Endothelial cell of umbilical vein (primary cell): ENCODE data around the gene TNFRSF4. TPM values are rescaled to one million over a fixed set of nuclear protein-coding genes. Genes with fewer than 3 reads are reported as not detected.

Experiments used
- BruUV-seq: library from RNA; stranded (reverse); fragments of 400-500 nt; replicated peaks from 2 replicates; lab custom pipeline; 2021; lab: Mats Ljungman, UMichigan
- CTCF ChIA-PET: fragments of 300-600, 350-600 bp; sonication (Branson Sonifier 250); formaldehyde crosslinking; loops from one replicate; lab custom pipeline; 2021; ENCODE audit warnings: antibody characterized with exemption, inconsistent platforms; lab: Charles Lee
- POLR2A ChIA-PET: fragments of 300-600, 350-600 bp; sonication (Branson Sonifier 250); formaldehyde crosslinking; loops from one replicate; lab custom pipeline; 2021; ENCODE audit warnings: antibody characterized with exemption, inconsistent platforms; lab: Charles Lee
- DNase-seq: peaks from one replicate; pipeline ENCODE4 v3.0.0-alpha.2; 2011; ENCODE audit warnings: low read depth, low spot score
- FAIRE-seq: peaks from 2 replicates; lab custom pipeline; 2011; peaks lifted over from hg19 to GRCh38; lab: Jason Lieb, UNC
- H2AFZ ChIP-seq: 2 replicates; pipeline ENCODE4 v1.6.0; 2012; ENCODE audit warnings: low read depth, low read length, control low read depth, inconsistent platforms
- H3K27ac ChIP-seq: 2 replicates; pipeline ENCODE4 v1.5.1; 2011; ENCODE audit warnings: low read depth, mild to moderate bottlenecking, control low read depth, low read length, moderate library complexity; ENCODE audit not compliant: insufficient read depth
- H3K27me3 ChIP-seq, 2 experiments: 2 replicates each; pipeline versions ENCODE4 v1.6.0 to v1.6.1; 2011; ENCODE audit warnings: low read length in 2 of 2, mixed read lengths in 1 of 2; ENCODE audit not compliant: control insufficient read depth in 2 of 2, insufficient read depth in 2 of 2
- H3K36me3 ChIP-seq, 2 experiments: 2 replicates in 1 of 2; 3 replicates in 1 of 2; pipeline ENCODE4 v1.5.1; 2011; ENCODE audit warnings: low read length in 2 of 2, mild to moderate bottlenecking in 1 of 2, moderate library complexity in 1 of 2; ENCODE audit not compliant: control insufficient read depth in 2 of 2, insufficient read depth in 2 of 2; ENCODE audit errors: extremely low read depth in 1 of 2
- H3K4me1 ChIP-seq: 3 replicates; pipeline ENCODE4 v1.5.1; 2011; ENCODE audit warnings: mild to moderate bottlenecking, low read length; ENCODE audit not compliant: control insufficient read depth, insufficient read depth; ENCODE audit errors: extremely low read depth
- H3K4me2 ChIP-seq: 2 replicates; pipeline ENCODE4 v1.6.1; 2011; ENCODE audit warnings: low read length, control low read depth, mixed read lengths; ENCODE audit not compliant: insufficient read depth
- H3K4me3 ChIP-seq, 3 experiments: fragments of 200-600 bp in 1 of 3; sonication (generic), shearing (Covaris generic) in 1 of 3; replicated peaks in 1 of 3; 2 replicates each; pipeline ENCODE4 v1.5.1; 2011 to 2016; ENCODE audit warnings: control low read depth in 3 of 3, low read length in 3 of 3, mild to moderate bottlenecking in 2 of 3, inconsistent platforms in 1 of 3, low read depth in 1 of 3, moderate library complexity in 1 of 3; ENCODE audit not compliant: insufficient read depth in 1 of 3
- H3K79me2 ChIP-seq: 2 replicates; pipeline ENCODE4 v1.6.0; 2012; ENCODE audit warnings: low read length, inconsistent platforms; ENCODE audit not compliant: control insufficient read depth, insufficient read depth
- H3K9ac ChIP-seq: replicated peaks from 2 replicates; pipeline ENCODE3; 2011; ENCODE audit warnings: low read length, control low read depth; ENCODE audit not compliant: insufficient read depth; ENCODE audit errors: extremely low read depth
- H3K9me1 ChIP-seq: replicated peaks from 3 replicates; pipeline ENCODE4 v1.6.0; 2011; ENCODE audit warnings: mild to moderate bottlenecking, low read length; ENCODE audit not compliant: control insufficient read depth, insufficient read depth; ENCODE audit errors: extremely low read depth
- H3K9me3 ChIP-seq: replicated peaks from 2 replicates; pipeline ENCODE4 v1.5.1; 2012; ENCODE audit warnings: low read length, inconsistent platforms; ENCODE audit not compliant: control insufficient read depth, insufficient read depth
- H4K20me1 ChIP-seq: replicated peaks from 2 replicates; pipeline ENCODE3; 2011; ENCODE audit warnings: mild to moderate bottlenecking, low read length; ENCODE audit not compliant: control insufficient read depth, insufficient read depth; ENCODE audit errors: extremely low read depth
- EZH2 ChIP-seq: IDR thresholded peaks from 2 replicates; pipeline ENCODE4 v1.6.1; 2012; ENCODE audit warnings: borderline replicate concordance, low read depth, mild to moderate bottlenecking, moderate library complexity, low read length, inconsistent platforms; ENCODE audit not compliant: severe bottlenecking
- FOS ChIP-seq: IDR thresholded peaks from 2 replicates; pipeline ENCODE4 v1.6.1; 2011; ENCODE audit warnings: mild to moderate bottlenecking, low read length, moderate library complexity, borderline replicate concordance; ENCODE audit not compliant: insufficient read depth
- GATA2 ChIP-seq: IDR thresholded peaks from 2 replicates; pipeline ENCODE4 v1.7.0; 2011; ENCODE audit warnings: low read depth, mild to moderate bottlenecking, moderate library complexity, mixed read lengths, low read length; ENCODE audit not compliant: insufficient read length, insufficient read depth
- JUN ChIP-seq: IDR thresholded peaks from 2 replicates; pipeline ENCODE4 v1.6.1; 2011; ENCODE audit warnings: borderline replicate concordance, low read depth; ENCODE audit not compliant: insufficient read length, insufficient read depth
- MYC ChIP-seq: IDR thresholded peaks from one replicate; pipeline ENCODE4 v1.6.1; 2011; ENCODE audit warnings: mild to moderate bottlenecking, low read depth, low read length
- POLR2A ChIP-seq: IDR thresholded peaks from 2 replicates; pipeline ENCODE4 v1.6.1; 2012; ENCODE audit warnings: low read depth, mild to moderate bottlenecking, control low read depth, low read length
- POLR2AphosphoS5 ChIP-seq: IDR thresholded peaks from 2 replicates; pipeline ENCODE4 v1.6.1; 2012; ENCODE audit warnings: low read depth, mild to moderate bottlenecking, control low read depth, low read length, moderate library complexity; ENCODE audit not compliant: insufficient read depth
- dilution Hi-C: fragments of 300-500 bp; cut with MboI; formaldehyde crosslinking; loops from one replicate; pipeline ENCODE4 v1.15.0; 2019; ENCODE audit warnings: low sequenced_read_pairs; ENCODE audit not compliant: extremely low pct_ligation_motif_present
- intact Hi-C: fragments of 100-400 bp; cut with micrococcal nuclease; formaldehyde crosslinking; loops from one replicate; pipeline ENCODE4 v1.10.0; 2022
- polyA plus RNA-seq, 4 experiments: library from polyadenylated mRNA; depleted of rRNA in 3 of 4; stranded (reverse) in 3 of 4; unstranded in 1 of 4; fragments of >200 nt; gene quantifications; 2 replicates each; pipeline versions ENCODE4 v1.2.1 to v1.2.3, GENCODE V29; 2011 to 2012; ENCODE audit warnings: missing spikeins in 1 of 4
- total RNA-seq: library from RNA; stranded (reverse); gene quantifications from 2 replicates; pipeline ENCODE4 v1.2.3, GENCODE V29; 2021
- TF ChIP-seq, protein P1 (sequence below): IDR thresholded peaks from 2 replicates; pipeline ENCODE4 v1.6.1; 2011; ENCODE audit not compliant: insufficient read depth, insufficient read length
- TF ChIP-seq, protein P2 (sequence below), 2 donors: IDR thresholded peaks; 1 replicate in 1 of 2; 2 replicates in 1 of 2; pipeline ENCODE4 v1.5.1; 2011; ENCODE audit warnings: low read length in 2 of 2, mild to moderate bottlenecking in 2 of 2, moderate library complexity in 2 of 2, control low read depth in 1 of 2, inconsistent platforms in 1 of 2, low read depth in 1 of 2; ENCODE audit not compliant: insufficient read depth in 1 of 2; ENCODE audit errors: extremely low read depth in 1 of 2

Gene TNFRSF4
- total and polyA plus RNA-seq, 2 donors (not counting 3 experiments of a cell fraction or from before 2014, with no cell fraction given), result 0.55 to 1.5 TPM

DNA sequence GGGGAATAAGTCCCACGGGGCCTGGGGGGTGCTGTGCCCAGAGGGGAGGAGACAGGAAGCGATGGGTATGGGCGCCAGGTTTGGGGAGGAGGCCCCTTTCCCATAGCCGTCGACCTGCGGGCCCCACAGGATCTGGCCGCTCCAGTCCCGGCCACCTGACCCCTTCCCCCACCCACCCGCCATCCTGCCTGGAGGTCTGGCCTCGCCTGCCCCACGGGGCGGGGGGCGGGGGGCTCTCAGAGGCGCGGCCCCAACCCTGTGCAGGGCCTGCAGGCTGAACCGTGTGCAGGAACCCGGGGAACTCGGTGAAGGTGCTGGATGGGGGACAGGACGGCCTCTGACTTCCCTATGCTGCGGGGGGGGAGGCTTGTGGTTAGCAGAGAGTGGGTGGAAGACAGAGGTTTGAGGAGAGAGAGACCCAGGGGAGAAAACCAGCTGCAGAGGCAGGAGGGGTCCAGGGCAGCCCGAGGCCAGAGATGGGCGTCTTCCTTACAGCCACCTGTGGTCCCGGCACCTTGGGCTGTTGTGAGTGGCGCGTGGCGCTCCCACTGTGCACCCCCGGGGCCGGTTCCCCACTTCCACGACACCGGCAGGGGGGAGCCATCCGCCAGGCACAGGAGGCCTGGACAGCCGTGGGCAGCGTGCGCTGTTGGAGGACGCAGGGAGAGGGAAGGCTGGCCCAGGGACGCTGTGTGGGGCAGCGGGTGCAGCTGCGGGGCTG, 5.1 kb downstream of the TNFRSF4 start:
- intact Hi-C loops (no loop called here), dilution Hi-C loops (no loop called here)
- FAIRE-seq (no peak), DNase-seq (no peak)
- Histone ChIP-seq H3K9me1 (no peaks in the 10 kb centered on the region), H3K36me3 (no peaks in the 10 kb centered on the region), H3K4me1 (no peaks in the 10 kb centered on the region), H3K9ac (no peak overlapping the region), H3K27ac (no peak overlapping the region), H4K20me1 (no peaks in the 10 kb centered on the region), H3K79me2 (no peaks in the 10 kb centered on the region), H3K27me3 (peaks cover 3 to 15% of the 10 kb centered on the region in 2 experiments), H3K4me3 (no peak overlapping the region), H2AFZ (no peak overlapping the region), H3K9me3 (no peaks in the 10 kb centered on the region), H3K4me2 (no peak overlapping the region)
- BruUV-seq, result no TSS peak
- no peak for TF ChIP-seq MYC
- no peak for TF ChIP-seq EZH2
- TF ChIP-seq GATA2, result no peak
- TF ChIP-seq POLR2AphosphoS5, result no peak
- TF ChIP-seq, protein P1, sequence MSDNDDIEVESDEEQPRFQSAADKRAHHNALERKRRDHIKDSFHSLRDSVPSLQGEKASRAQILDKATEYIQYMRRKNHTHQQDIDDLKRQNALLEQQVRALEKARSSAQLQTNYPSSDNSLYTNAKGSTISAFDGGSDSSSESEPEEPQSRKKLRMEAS, result no peak
- TF ChIP-seq, protein P2, sequence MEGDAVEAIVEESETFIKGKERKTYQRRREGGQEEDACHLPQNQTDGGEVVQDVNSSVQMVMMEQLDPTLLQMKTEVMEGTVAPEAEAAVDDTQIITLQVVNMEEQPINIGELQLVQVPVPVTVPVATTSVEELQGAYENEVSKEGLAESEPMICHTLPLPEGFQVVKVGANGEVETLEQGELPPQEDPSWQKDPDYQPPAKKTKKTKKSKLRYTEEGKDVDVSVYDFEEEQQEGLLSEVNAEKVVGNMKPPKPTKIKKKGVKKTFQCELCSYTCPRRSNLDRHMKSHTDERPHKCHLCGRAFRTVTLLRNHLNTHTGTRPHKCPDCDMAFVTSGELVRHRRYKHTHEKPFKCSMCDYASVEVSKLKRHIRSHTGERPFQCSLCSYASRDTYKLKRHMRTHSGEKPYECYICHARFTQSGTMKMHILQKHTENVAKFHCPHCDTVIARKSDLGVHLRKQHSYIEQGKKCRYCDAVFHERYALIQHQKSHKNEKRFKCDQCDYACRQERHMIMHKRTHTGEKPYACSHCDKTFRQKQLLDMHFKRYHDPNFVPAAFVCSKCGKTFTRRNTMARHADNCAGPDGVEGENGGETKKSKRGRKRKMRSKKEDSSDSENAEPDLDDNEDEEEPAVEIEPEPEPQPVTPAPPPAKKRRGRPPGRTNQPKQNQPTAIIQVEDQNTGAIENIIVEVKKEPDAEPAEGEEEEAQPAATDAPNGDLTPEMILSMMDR (IDR thresholded peaks at IDR 0.05; ENCODE audit: extremely low read depth in 1 of 2, insufficient read depth in 1 of 2, low read depth in 1 of 2, low read length in 2 of 2), result no peak
- no peak for TF ChIP-seq JUN
- TF ChIP-seq FOS, result no peak
- no peak for TF ChIP-seq POLR2A
- POLR2A ChIA-PET, result no interaction called here
- CTCF ChIA-PET, result no interaction called here
